Measurements from ENCODE around the gene FKRP. TPM values are rescaled to one million over a fixed set of nuclear protein-coding genes. Genes with fewer than 3 reads are reported as not detected.

Gene FKRP
- total RNA-seq, 1 experiment from 2014 or later = 19.4 TPM

- no peak for TF ChIP-seq MAX (IDR thresholded peaks at IDR 0.05)
- TF ChIP-seq ELF1 (IDR thresholded peaks at IDR 0.05; ENCODE audit: borderline replicate concordance, low read depth) = no peak
- no peak for TF ChIP-seq POLR2A (IDR thresholded peaks at IDR 0.05; ENCODE audit: borderline replicate concordance, extremely low read depth, insufficient read depth, insufficient read length)
These were observed 46.1 kb downstream of the FKRP start (continued) for GRCh38 chr19:46791944-46792343.

GRCh38 chr19:46797881-46798280 is 52.0 kb downstream of the FKRP start:
- POLR2A ChIA-PET = interaction anchor here (2.1 kb wide), 1 partner anchor 9 kb away, joined by 8 read pairs; the partner anchor contains the start of gene SLC1A5
- no peak overlapping the region for H3K4me2 ChIP-seq (ENCODE audit: low read length)
- no peaks in the 10 kb centered on the region for H3K9me2 ChIP-seq (ENCODE audit: insufficient read depth)
- no peaks in the 10 kb centered on the region for H4K20me1 ChIP-seq (ENCODE audit: insufficient read depth)
- intact Hi-C loops (cut with micrococcal nuclease) = no loop called here
- no TSS peak for BruUV-seq (replicated peaks)
- peaks cover 10 to 16% of the 10 kb centered on the region in 2 experiments for H3K4me1 ChIP-seq (ENCODE audit: control insufficient read depth in 1 of 2, insufficient read depth in 2 of 2, low read length in 2 of 2)
- H3K36me3 ChIP-seq (ENCODE audit: control insufficient read depth in 1 of 2, insufficient read depth in 2 of 2, low read length in 2 of 2) = no peaks in the 10 kb centered on the region
- H3K27me3 ChIP-seq (ENCODE audit: insufficient read depth, low read length) = no peaks in the 10 kb centered on the region
- H3K9me3 ChIP-seq (ENCODE audit: control insufficient read depth in 1 of 2, insufficient read depth in 1 of 2, low read depth in 1 of 2, low read length in 2 of 2) = no peaks in the 10 kb centered on the region
- no peak overlapping the region for H2AFZ ChIP-seq (ENCODE audit: low read depth, low read length, poor library complexity, severe bottlenecking)
- CTCF ChIA-PET = no interaction called here
- ATAC-seq (no peak), DNase-seq (ENCODE audit: low read depth, low spot score) (no peak)
- H3K9ac ChIP-seq (ENCODE audit: low read length) = no peak overlapping the region
- H3K27ac ChIP-seq (ENCODE audit: low read depth, low read length) = no peak overlapping the region
- TF ChIP-seq ZBTB33 (IDR thresholded peaks at IDR 0.05; ENCODE audit: extremely low read depth, insufficient replicate concordance, low read length) (no peak), SIN3A (IDR thresholded peaks at IDR 0.05; ENCODE audit: low read depth) (no peak), ATF3 (IDR thresholded peaks at IDR 0.05) (no peak), EZH2phosphoT487 (IDR thresholded peaks at IDR 0.05; ENCODE audit: borderline replicate concordance) (no peak), CBX3 (IDR thresholded peaks at IDR 0.05; ENCODE audit: low read depth) (no peak)
- H3K4me3 ChIP-seq (replicated peaks in 1 of 2; ENCODE audit: low read depth in 1 of 2, low read length in 2 of 2) = no peak overlapping the region
- RAD21 ChIA-PET (ENCODE audit: low non-redundant PET in 1 of 2, low total read pairs in 2 of 2, uncharacterized antibody in 2 of 2, unreplicated experiment in 2 of 2) = no interaction called here
- no peaks in the 10 kb centered on the region for H3K79me2 ChIP-seq (ENCODE audit: insufficient read depth, low read length)
